Hepatocyte (in vitro differentiated cells): ENCODE measurements around the gene NELFCD. TPM values are rescaled to one million over a fixed set of nuclear protein-coding genes. Genes with fewer than 3 reads are reported as not detected.

ENCODE experiments used
- DNase-seq: peaks from one replicate; pipeline ENCODE4 v3.0.0-alpha.2; 2016; ENCODE audit warnings: low spot score
- H2AFZ ChIP-seq: fragments of 200-600 bp; sonication (generic); 2 replicates; pipeline ENCODE4 v1.6.0; 2016; ENCODE audit warnings: antibody characterized with exemption, mild to moderate bottlenecking
- H3K27ac ChIP-seq: fragments of 200-600 bp; sonication (generic); 2 replicates; pipeline ENCODE4 v1.5.1; 2016; ENCODE audit warnings: mild to moderate bottlenecking
- H3K27me3 ChIP-seq: fragments of 200-600 bp; sonication (generic); 2 replicates; pipeline ENCODE4 v1.6.1; 2016
- H3K36me3 ChIP-seq: fragments of 200-600 bp; sonication (generic); replicated peaks from 2 replicates; pipeline ENCODE4 v1.5.1; 2016; ENCODE audit warnings: low read depth; ENCODE audit not compliant: insufficient read depth
- H3K4me1 ChIP-seq: fragments of 200-600 bp; sonication (generic); 2 replicates; pipeline ENCODE4 v1.5.1; 2016; ENCODE audit warnings: mild to moderate bottlenecking, moderate library complexity; ENCODE audit not compliant: insufficient read depth
- H3K4me2 ChIP-seq: fragments of 200-600 bp; sonication (generic); 2 replicates; pipeline ENCODE4 v1.6.0; 2016
- H3K4me3 ChIP-seq: fragments of 200-600 bp; sonication (generic); 2 replicates; pipeline ENCODE4 v1.5.1; 2016; ENCODE audit warnings: mild to moderate bottlenecking
- H3K79me2 ChIP-seq: fragments of 200-600 bp; sonication (generic); 2 replicates; pipeline ENCODE4 v1.6.0; 2017; ENCODE audit warnings: mild to moderate bottlenecking
- H3K9me2 ChIP-seq: fragments of 200-600 bp; sonication (generic); replicated peaks from 2 replicates; pipeline ENCODE4 v1.6.0; 2017; ENCODE audit warnings: mild to moderate bottlenecking; ENCODE audit not compliant: insufficient read depth
- H3K9me3 ChIP-seq: fragments of 200-600 bp; sonication (generic); 2 replicates; pipeline ENCODE4 v1.5.1; 2016; ENCODE audit warnings: low read depth, mild to moderate bottlenecking
- H4K20me1 ChIP-seq: fragments of 200-600 bp; sonication (generic); 2 replicates; pipeline ENCODE4 v1.6.0; 2016; ENCODE audit warnings: mild to moderate bottlenecking; ENCODE audit not compliant: insufficient read depth, poor library complexity, severe bottlenecking
- CTCF ChIP-seq: fragments of 200-600 bp; sonication (generic); IDR thresholded peaks from 2 replicates; pipeline ENCODE4 v1.5.1; 2016; ENCODE audit warnings: antibody characterized with exemption, mild to moderate bottlenecking; ENCODE audit not compliant: poor library complexity
- EZH2 ChIP-seq: fragments of 200-600 bp; sonication (generic); IDR thresholded peaks from 2 replicates; pipeline ENCODE4 v1.6.1; 2016; ENCODE audit warnings: antibody characterized with exemption, mild to moderate bottlenecking, borderline replicate concordance
- EZH2phosphoT487 ChIP-seq: fragments of 200-600 bp; sonication (generic); IDR thresholded peaks from one replicate; pipeline ENCODE4 v1.6.1; 2018; ENCODE audit warnings: antibody characterized with exemption, mild to moderate bottlenecking, low read depth, moderate library complexity; ENCODE audit not compliant: unreplicated experiment, severe bottlenecking
- WGBS: methylation state at CpG from one replicate; pipeline ENCODE4 v1.1.6; 2016; ENCODE audit warnings: low lambda C conversion rate; ENCODE audit errors: missing lambda C conversion rate; 5-methylcytosine and 5-hydroxymethylcytosine counted together
- polyA plus RNA-seq: library from polyadenylated mRNA; unstranded; fragments of >200 nt; fragmentation: Nextera tagmentation; extraction: Ambion mirVana; gene quantifications from 2 replicates; pipeline ENCODE4 v1.2.1, GENCODE V29; 2016
- total RNA-seq: library from RNA; depleted of rRNA; stranded (reverse); fragments of >200 nt; gene quantifications from 2 replicates; pipeline ENCODE4 v1.2.3, GENCODE V29; 2014

NELFCD gene
- total and polyA plus RNA-seq, 2 experiments from 2014 or later: 48.3 to 64.0 TPM

GRCh38 chr20:59004493-59004762 lies 23.4 kb downstream of the NELFCD start:
- H3K9me3 ChIP-seq: no peaks in the 10 kb centered on the region

DNA sequence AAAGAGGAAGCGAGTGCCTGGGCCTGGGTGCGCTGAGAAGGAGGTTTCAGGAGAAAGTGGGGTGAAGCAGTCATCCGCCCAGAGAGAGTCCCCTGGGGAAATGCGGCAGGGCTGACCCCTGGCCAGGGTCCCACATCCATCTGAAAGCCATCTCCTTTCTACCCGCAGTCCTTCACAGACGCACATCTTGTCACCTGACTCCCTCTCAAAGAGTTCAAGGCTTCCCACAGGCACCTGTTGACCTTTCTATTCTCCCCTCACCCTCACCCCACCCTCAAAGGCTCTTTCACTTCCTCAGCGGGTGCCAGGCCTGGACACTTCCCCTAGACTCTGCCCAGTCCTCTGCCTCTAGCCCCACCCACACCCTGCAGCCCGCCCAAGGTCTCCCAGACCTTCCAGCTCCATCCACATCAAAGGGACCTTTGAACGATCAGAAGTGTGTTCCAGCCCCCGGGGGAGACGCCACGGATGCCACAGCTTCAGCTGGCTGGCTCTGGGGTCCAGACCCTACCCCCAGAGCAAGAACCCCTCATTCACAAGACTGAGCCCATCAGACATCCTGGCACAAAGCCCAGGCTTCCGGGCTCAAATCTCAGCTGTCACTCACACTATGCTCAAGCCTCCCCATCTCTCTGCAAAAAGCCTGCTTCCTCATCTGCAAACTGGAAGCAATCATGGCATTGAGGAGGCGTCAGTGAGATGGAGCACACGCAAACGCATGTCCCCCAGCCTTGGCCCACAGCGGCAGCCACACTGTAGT lies 23.9 kb downstream of the NELFCD start:
- 86% methylated on average over 17 of the region's 17 CpGs for WGBS
- H3K27ac ChIP-seq: no peak overlapping the region

More at GRCh38 chr20:59004493-59004762, 23.4 kb downstream of the NELFCD start:
- DNase-seq: no peak
- no peak overlapping the region for H3K4me2 ChIP-seq
- no peak overlapping the region for H3K27ac ChIP-seq
- peaks cover 12% of the 10 kb centered on the region for H3K79me2 ChIP-seq
- 100% methylated on average over 1 of the region's 4 CpGs for WGBS
- H3K27me3 ChIP-seq: no peaks in the 10 kb centered on the region
- no peaks in the 10 kb centered on the region for H3K9me2 ChIP-seq
- no peak overlapping the region for H3K4me3 ChIP-seq
- TF ChIP-seq EZH2phosphoT487: no peak
- TF ChIP-seq CTCF: no peak
- TF ChIP-seq EZH2: no peak
- H2AFZ ChIP-seq: no peak overlapping the region
- no peaks in the 10 kb centered on the region for H3K36me3 ChIP-seq
- no peaks in the 10 kb centered on the region for H4K20me1 ChIP-seq
- peaks cover 15% of the 10 kb centered on the region for H3K4me1 ChIP-seq

DNA sequence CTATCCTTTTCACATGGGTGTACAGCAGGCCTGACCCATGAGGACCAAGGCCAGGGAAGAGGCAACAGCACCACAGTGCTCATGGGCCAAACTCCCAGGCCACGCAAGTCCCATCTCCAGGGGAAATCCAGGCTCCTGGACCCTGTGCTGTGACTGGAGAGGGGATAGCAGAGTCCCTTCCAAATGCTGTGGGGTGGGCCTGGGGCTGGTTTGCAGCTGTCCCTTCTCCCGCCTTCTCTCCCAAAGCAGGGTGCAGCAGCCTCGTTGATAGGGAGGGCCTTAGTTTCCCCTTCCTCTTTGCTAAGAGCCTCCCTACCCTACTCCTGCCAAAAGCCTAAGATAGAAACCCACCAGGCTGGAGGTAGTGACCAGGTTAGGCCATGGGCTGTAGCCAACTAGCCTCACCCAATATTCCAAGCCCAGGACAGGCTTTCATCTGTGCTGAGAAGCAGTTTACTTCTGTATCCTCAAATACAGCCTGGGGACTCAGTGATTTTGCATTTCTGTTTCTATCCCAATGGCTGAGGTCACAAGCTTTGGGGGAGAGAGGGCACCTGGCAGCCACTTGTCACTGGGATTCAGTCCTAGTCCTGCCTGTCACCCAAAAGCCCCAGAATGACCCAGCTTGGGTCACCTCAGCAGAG lies 24.6 kb downstream of the NELFCD start:
- no peaks in the 10 kb centered on the region for H3K36me3 ChIP-seq
- WGBS: 92% methylated on average over 3 of the region's 3 CpGs
- H3K4me2 ChIP-seq: peak overlapping the region; percentile 98
- H3K4me1 ChIP-seq: peaks cover 15% of the 10 kb centered on the region
- DNase-seq: no peak
- TF ChIP-seq EZH2phosphoT487 (no peak), CTCF (no peak), EZH2 (no peak)
- peaks cover 12% of the 10 kb centered on the region for H3K79me2 ChIP-seq
- no peaks in the 10 kb centered on the region for H3K9me2 ChIP-seq
- no peaks in the 10 kb centered on the region for H3K27me3 ChIP-seq
- H2AFZ ChIP-seq: no peak overlapping the region
- no peak overlapping the region for H3K4me3 ChIP-seq
- H3K27ac ChIP-seq: no peak overlapping the region
- H3K9me3 ChIP-seq: no peaks in the 10 kb centered on the region
- H4K20me1 ChIP-seq: no peaks in the 10 kb centered on the region

More for the DNA sequence above, 23.9 kb downstream of the NELFCD start:
- TF ChIP-seq EZH2phosphoT487: no peak
- TF ChIP-seq EZH2: no peak
- no peak for TF ChIP-seq CTCF
- Histone ChIP-seq H4K20me1 (no peaks in the 10 kb centered on the region), H3K36me3 (no peaks in the 10 kb centered on the region), H3K9me2 (no peaks in the 10 kb centered on the region), H3K79me2 (peaks cover 12% of the 10 kb centered on the region), H3K9me3 (no peaks in the 10 kb centered on the region), H3K27me3 (no peaks in the 10 kb centered on the region), H3K4me2 (peak overlapping the region; percentile 98), H3K4me1 (peaks cover 15% of the 10 kb centered on the region), H3K4me3 (no peak overlapping the region), H2AFZ (no peak overlapping the region)
- DNase-seq: no peak
